ENCODE data around the gene GH1. TPM values are rescaled to one million over a fixed set of nuclear protein-coding genes. Genes with fewer than 3 reads are reported as not detected.
"Not testable (repeated sequence)": the region's sequence is repeated elsewhere in the genome, so short reads cannot be mapped to it uniquely, and the experiment has no call there.

GH1 gene
- total RNA-seq = not detected

DNA sequence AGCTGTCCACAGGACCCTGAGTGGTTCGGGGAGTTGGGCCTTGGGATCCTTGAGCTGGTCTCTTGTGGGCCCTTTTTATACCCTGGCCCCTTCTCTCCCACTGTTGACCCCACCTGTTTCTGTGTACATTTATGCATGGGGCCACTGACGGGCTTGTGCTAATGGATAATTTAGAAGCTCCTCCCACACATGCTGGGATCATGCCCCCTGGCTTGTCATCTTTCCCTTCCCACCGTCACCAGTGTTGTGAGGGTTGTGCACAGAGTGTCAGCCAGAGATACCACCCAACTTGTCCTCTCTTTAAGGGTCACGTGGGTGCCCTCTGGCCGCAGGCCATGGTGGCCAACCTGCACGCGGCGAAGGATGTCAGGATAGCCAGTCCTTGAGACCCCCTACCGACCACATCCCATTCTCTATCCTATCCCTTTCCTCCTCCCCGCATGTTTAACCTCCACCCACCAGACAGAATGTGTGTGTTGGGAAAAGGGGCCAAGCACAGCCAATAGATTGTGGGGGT, at the start of gene GH1:
Gene GH1, minus strand, starts transcription at position 51 of the 517 bp plus-strand sequence. CDS start 63 bp downstream, outside the sequence.
- Mint-ChIP-seq H3K27ac (peak within 1 kb of the TSS; percentile 47), H3K27me3 (ENCODE audit: low read depth) (peaks cover 16% of the 10 kb centered on the region)
- POLR2A ChIA-PET = interaction anchor here (1.3 kb wide), 1 partner anchor 72 kb away, joined by 3 read pairs; no protein-coding TSS in a partner anchor
- H3K9me3 Mint-ChIP-seq (ENCODE audit: insufficient read depth); H3K4me3 Mint-ChIP-seq; H3K4me1 Mint-ChIP-seq (ENCODE audit: low read depth); DNase-seq; H3K36me3 Mint-ChIP-seq (ENCODE audit: low read depth): not testable (repeated sequence)
- peak; percentile 17 for ATAC-seq
- CTCF ChIA-PET = interaction anchor here (0.8 to 5.8 kb wide), 41 partner anchors 8 to 384 kb away, joined by 3 to 114 read pairs (median 6); partner anchors contain the start of genes CD79B, CSHL1 and ICAM2

DNA sequence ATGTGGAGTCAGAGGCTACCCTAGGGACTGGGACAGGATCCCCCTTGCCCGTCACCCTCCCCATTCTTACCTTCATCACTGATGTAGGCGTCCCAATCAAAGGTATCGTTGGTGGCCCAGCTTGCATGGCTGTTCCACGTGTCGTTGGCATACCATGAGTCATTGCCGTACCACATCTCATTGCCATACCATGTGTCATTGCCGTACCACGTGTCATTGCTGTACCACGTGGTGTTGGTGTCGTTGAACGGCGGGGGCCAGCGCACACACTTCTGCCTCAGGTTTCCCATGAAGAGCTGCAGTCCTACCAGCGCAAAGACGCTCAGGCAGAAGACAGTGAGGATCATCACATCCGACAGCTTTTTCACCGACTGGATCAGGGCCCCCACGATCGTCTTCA, 49.3 kb upstream of the GH1 start:
- POLR2A ChIA-PET = no interaction called here
- no peak overlapping the region for H3K4me3 Mint-ChIP-seq
- peaks cover 5% of the 10 kb centered on the region for H3K27me3 Mint-ChIP-seq (ENCODE audit: low read depth)
- H3K27ac Mint-ChIP-seq = no peak overlapping the region
- no peaks in the 10 kb centered on the region for H3K36me3 Mint-ChIP-seq (ENCODE audit: low read depth)
- CTCF ChIA-PET = interaction anchor here (1.2 to 3.7 kb wide), 10 partner anchors 13 to 166 kb away, joined by 3 to 17 read pairs (median 4); no protein-coding TSS in a partner anchor
- DNase-seq (no peak), ATAC-seq (no peak)
- H3K9me3 Mint-ChIP-seq (ENCODE audit: insufficient read depth) = no peaks in the 10 kb centered on the region
- peaks cover 21% of the 10 kb centered on the region for H3K4me1 Mint-ChIP-seq (ENCODE audit: low read depth)

DNA sequence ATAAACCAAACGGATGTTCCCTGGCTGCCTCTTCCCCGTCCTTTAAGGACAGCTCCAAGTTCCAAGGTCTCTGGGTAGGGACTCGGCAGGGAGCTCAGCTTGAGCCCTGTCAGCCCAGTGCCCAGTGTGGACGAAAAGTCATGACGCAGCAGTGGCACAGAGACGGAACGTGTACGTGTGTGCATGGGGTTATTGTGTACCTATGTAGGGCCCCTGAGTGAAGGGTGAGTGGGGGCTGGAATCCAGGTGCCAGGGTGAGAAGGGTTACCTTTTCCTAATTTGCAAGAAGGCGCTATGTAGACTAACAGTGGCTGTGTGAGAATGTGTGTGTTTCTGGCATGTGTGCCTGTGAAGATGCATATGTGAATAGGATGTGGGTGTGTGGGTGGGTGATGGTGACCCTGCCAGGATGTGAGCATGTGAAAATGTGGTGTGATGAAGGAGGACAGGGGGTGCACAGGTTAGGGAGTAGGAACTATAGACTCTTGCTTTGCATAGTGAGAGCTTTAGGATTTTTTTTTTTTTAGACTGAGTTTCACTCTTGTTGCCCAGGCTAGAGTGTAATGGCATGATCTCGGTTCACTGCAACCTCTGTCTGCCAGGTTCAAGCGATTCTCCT, 48.1 kb upstream of the GH1 start:
- H3K27ac Mint-ChIP-seq = peak overlapping the region; percentile 16
- no peaks in the 10 kb centered on the region for H3K36me3 Mint-ChIP-seq (ENCODE audit: low read depth)
- H3K4me1 Mint-ChIP-seq (ENCODE audit: low read depth) = peaks cover 22% of the 10 kb centered on the region
- ChIA-PET CTCF (interaction anchor here (0.6 to 4.0 kb wide), 12 partner anchors 9 to 63 kb away, joined by 3 to 19 read pairs (median 4); no protein-coding TSS in a partner anchor), POLR2A (no interaction called here)
- ATAC-seq (peak; percentile 70), DNase-seq (peak; percentile 76)
- no peaks in the 10 kb centered on the region for H3K9me3 Mint-ChIP-seq (ENCODE audit: insufficient read depth)
- H3K27me3 Mint-ChIP-seq (ENCODE audit: low read depth) = peaks cover 5% of the 10 kb centered on the region
- no peak overlapping the region for H3K4me3 Mint-ChIP-seq

DNA sequence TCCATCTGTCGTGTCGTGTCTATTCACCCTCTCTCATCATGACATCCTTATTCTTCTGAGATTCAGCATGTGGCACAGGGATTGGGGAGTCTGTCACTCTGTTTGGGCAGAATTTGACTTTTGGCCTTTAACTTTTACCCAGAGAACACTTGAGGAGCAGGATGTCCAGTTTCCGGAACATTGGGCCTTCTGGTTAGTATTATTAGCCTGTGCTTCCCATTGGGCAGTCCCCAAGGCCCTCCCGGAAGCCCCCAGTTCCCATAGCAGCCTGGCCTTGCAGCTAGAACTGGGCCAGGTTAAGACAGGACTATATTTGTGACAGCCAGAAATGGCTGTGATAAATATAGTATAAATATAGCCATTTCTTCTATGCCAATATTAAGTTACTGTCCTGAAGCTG, 44.5 kb upstream of the GH1 start:
- Mint-ChIP-seq H3K4me3 (no peak overlapping the region), H3K4me1 (ENCODE audit: low read depth) (peaks cover 19% of the 10 kb centered on the region), H3K36me3 (ENCODE audit: low read depth) (no peaks in the 10 kb centered on the region), H3K27ac (no peak overlapping the region), H3K27me3 (ENCODE audit: low read depth) (no peaks in the 10 kb centered on the region), H3K9me3 (ENCODE audit: insufficient read depth) (no peaks in the 10 kb centered on the region)
- no peak for DNase-seq
- ATAC-seq = no peak
- POLR2A ChIA-PET = interaction anchor here (1.3 kb wide), 1 partner anchor 17 kb away, joined by 3 read pairs; no protein-coding TSS in a partner anchor
- CTCF ChIA-PET = interaction anchor here (4.0 kb wide), 1 partner anchor 17 kb away, joined by 19 read pairs; no protein-coding TSS in a partner anchor

DNA sequence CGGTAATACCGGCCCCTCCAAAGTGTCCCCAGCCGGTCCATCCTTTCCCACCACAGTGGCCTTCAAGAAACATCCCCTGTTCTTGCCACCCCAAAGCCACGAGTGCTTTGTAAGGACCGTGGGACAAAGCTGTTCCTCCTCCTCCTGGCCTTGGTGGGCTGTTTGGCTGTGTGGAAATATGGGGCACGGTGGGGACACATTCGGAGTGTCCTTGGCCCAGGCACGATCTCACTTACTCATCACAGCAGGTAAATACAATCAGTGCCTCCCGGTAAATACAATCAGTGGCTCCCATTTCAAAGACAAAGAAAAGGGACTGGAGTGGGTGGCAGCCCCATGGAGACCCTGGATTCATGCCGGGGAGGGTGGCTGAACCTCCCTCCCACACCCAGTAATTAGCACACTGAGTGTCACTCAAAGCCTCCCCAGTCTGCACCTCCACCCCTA, 43.7 kb upstream of the GH1 start:
- no peak for DNase-seq
- H3K27ac Mint-ChIP-seq = no peak overlapping the region
- CTCF ChIA-PET = interaction anchor here (1.5 to 2.0 kb wide), 2 partner anchors 15 to 22 kb away, joined by 3 to 9 read pairs; no protein-coding TSS in a partner anchor

DNA sequence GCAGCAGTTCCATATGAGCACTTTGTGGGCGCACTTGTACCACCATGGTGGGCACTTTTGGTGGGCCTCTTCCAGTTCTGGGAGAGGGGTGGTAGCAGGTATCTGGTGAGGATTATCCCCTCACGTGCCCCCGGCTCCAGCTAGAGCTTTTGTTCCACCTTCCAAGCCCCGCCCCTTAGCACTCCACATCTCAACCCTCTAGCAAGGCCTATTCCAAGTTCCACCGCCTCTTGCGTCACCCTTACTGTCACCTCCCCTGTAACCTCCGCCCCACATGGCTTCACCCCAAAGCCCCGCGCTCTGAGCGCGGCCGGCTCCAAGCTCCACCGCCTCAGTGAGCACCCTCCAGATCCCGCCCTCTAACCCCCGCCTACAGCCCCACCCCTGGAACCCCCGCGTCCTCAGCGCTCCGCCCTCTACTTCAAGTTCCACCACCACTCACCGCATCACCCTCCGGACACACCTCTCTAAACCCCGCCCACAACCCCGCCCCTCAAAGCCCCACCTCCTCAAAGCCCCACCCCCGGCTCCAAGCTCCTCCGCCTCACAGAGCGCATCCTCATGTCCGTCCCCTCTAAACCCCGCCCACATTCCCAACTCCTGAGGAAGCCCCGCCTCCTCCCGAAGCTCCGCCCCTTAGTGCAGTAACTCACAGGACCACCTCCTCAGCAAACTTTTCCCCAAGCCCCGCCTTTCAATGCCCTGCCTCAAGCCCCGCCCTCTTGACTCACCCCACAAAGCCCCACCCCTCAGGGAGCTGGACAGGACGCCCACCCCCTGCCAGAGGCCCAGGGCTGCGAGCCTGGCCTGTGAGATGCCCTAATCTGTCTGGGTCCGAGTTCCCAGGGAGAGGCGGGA, 42.9 kb upstream of the GH1 start:
- H3K27ac Mint-ChIP-seq = no peak overlapping the region
- H3K36me3 Mint-ChIP-seq (ENCODE audit: low read depth) = no peaks in the 10 kb centered on the region
- ATAC-seq (peak; percentile 62), DNase-seq (peak; percentile 49)
- CTCF ChIA-PET = interaction anchor here (0.9 to 2.0 kb wide), 3 partner anchors 15 to 29 kb away, joined by 3 to 9 read pairs (median 3); no protein-coding TSS in a partner anchor
- H3K4me3 Mint-ChIP-seq = no peak overlapping the region
- no peaks in the 10 kb centered on the region for H3K27me3 Mint-ChIP-seq (ENCODE audit: low read depth)
- H3K9me3 Mint-ChIP-seq (ENCODE audit: insufficient read depth) = no peaks in the 10 kb centered on the region
- H3K4me1 Mint-ChIP-seq (ENCODE audit: low read depth) = peaks cover 10% of the 10 kb centered on the region
- POLR2A ChIA-PET = no interaction called here

More for the DNA sequence above, 43.7 kb upstream of the GH1 start:
- H3K27me3 Mint-ChIP-seq (ENCODE audit: low read depth) = no peaks in the 10 kb centered on the region
- H3K4me1 Mint-ChIP-seq (ENCODE audit: low read depth) = peaks cover 18% of the 10 kb centered on the region
- H3K36me3 Mint-ChIP-seq (ENCODE audit: low read depth) = no peaks in the 10 kb centered on the region
- no peaks in the 10 kb centered on the region for H3K9me3 Mint-ChIP-seq (ENCODE audit: insufficient read depth)
- H3K4me3 Mint-ChIP-seq = no peak overlapping the region
- no peak for ATAC-seq
- POLR2A ChIA-PET = no interaction called here

DNA sequence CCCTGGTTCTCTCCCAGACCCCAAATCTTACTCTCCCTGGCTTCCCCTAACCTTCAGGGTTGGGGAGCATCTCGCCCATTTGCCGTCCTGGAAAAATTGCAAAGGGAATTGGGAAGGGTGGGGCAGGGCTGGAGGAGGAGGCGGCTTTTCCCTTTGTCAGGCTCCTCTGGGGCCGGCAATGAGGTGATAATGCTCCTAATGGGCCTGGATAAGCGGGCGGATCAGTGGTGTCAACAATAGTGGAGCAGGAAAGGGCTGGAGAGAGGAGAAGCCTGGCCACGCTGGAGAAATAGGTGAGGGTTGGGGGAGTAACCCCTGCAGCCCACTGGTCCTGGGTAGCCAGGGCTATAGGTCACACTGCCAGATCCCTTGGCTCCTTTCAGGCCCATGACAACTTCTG, 41.8 kb upstream of the GH1 start:
- POLR2A ChIA-PET = no interaction called here
- no peak for ATAC-seq
- DNase-seq = no peak
- H3K27me3 Mint-ChIP-seq (ENCODE audit: low read depth) = no peaks in the 10 kb centered on the region
- no peak overlapping the region for H3K4me3 Mint-ChIP-seq
- H3K27ac Mint-ChIP-seq = no peak overlapping the region
- no peaks in the 10 kb centered on the region for H3K9me3 Mint-ChIP-seq (ENCODE audit: insufficient read depth)
- H3K4me1 Mint-ChIP-seq (ENCODE audit: low read depth) = peaks cover 4% of the 10 kb centered on the region
- CTCF ChIA-PET = interaction anchor here (0.9 kb wide), 1 partner anchor 14 kb away, joined by 4 read pairs; no protein-coding TSS in a partner anchor
- H3K36me3 Mint-ChIP-seq (ENCODE audit: low read depth) = no peaks in the 10 kb centered on the region

DNA sequence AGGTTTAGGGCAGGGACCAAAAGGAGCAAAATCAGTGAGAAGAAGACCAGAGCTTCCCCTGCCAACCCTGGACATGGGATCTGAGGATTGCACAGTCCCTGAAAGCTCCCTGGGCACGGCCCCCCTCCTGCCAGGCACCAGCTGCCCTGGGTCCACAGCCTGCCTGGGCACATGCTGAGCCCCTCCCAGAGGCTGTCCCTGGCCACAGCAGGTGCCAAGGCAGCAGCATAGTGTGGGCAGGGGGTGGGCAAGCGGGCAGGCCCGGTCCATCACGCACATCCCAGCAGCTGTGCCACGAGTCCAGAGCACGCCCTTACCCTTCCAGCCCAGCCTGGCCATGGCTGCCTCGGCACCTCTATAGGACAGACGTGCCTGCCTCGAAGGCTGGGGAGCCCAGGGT, 41.4 kb upstream of the GH1 start:
- no peaks in the 10 kb centered on the region for H3K36me3 Mint-ChIP-seq (ENCODE audit: low read depth)
- ChIA-PET POLR2A (no interaction called here), CTCF (interaction anchor here (0.9 kb wide), 1 partner anchor 13 kb away, joined by 4 read pairs; no protein-coding TSS in a partner anchor)
- H3K27ac Mint-ChIP-seq = no peak overlapping the region
- H3K9me3 Mint-ChIP-seq (ENCODE audit: insufficient read depth) = no peaks in the 10 kb centered on the region
- DNase-seq = no peak
- no peak for ATAC-seq
- no peak overlapping the region for H3K4me3 Mint-ChIP-seq
- H3K4me1 Mint-ChIP-seq (ENCODE audit: low read depth) = peaks cover 6% of the 10 kb centered on the region
- no peaks in the 10 kb centered on the region for H3K27me3 Mint-ChIP-seq (ENCODE audit: low read depth)

DNA sequence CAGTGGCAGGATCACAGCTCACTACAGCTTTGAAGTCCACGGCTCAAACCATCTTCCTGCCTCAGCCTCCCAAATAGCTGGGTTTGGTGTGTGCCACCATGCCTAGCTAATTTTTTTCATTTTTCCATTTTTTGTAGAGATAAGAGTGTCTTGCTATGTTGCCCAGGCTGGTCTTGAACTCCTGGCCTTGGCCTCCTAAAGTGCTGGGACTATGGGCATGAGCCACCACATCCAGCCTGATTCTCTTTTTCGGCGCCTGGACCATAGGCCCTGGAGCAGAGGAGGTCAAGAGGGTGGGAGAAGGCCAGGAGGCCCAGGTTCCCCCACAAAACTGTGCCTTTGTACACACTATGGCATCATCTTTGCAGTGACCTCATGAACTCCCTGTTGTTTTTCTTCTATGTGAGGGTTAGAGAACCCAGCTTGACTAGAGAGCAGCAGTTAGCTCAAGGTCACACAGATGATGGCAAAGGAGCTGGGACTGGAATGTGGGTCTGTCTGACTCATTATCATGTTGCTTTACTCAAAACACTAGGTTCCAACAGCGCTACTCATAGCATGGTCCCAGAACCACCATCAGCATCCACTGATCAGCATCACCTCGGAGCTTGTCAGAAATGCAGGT, 37.8 kb upstream of the GH1 start:
- Mint-ChIP-seq H3K27ac (no peak overlapping the region), H3K4me1 (ENCODE audit: low read depth) (peaks cover 22% of the 10 kb centered on the region), H3K27me3 (ENCODE audit: low read depth) (no peaks in the 10 kb centered on the region), H3K9me3 (ENCODE audit: insufficient read depth) (no peaks in the 10 kb centered on the region), H3K4me3 (no peak overlapping the region), H3K36me3 (ENCODE audit: low read depth) (no peaks in the 10 kb centered on the region)
- ATAC-seq = no peak
- no peak for DNase-seq
- ChIA-PET POLR2A (no interaction called here), CTCF (interaction anchor here (0.9 to 6.9 kb wide), 4 partner anchors 10 to 69 kb away, joined by 3 to 60 read pairs (median 16); partner anchors contain the start of gene GH1)

DNA sequence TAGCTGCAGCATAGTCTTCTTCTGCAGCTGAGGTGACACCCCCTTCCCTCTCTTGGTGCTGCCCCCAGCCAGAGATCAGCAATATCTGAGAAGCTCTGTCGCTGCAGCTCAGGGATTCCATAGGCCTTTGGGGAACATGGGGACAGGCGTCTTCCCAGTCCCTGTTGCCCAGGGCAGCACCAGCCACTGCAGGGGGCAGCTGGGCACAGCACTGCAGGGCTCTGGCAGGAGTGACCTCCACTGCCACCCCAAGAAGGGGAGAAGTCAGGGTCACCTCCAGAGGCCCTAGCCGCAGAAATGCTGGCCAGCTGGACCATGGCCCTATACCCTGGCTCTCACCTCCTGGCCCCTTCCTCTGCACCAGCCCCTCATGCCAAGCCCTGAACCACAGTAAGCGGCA, 37.2 kb upstream of the GH1 start:
- peaks cover 3% of the 10 kb centered on the region for H3K27me3 Mint-ChIP-seq (ENCODE audit: low read depth)
- H3K9me3 Mint-ChIP-seq (ENCODE audit: insufficient read depth) = no peaks in the 10 kb centered on the region
- DNase-seq (no peak), ATAC-seq (no peak)
- H3K27ac Mint-ChIP-seq = no peak overlapping the region
- ChIA-PET POLR2A (no interaction called here), CTCF (interaction anchor here (0.9 to 6.9 kb wide), 3 partner anchors 9 to 38 kb away, joined by 3 to 60 read pairs (median 27); partner anchors contain the start of gene GH1)
- peaks cover 21% of the 10 kb centered on the region for H3K4me1 Mint-ChIP-seq (ENCODE audit: low read depth)
- no peak overlapping the region for H3K4me3 Mint-ChIP-seq
- no peaks in the 10 kb centered on the region for H3K36me3 Mint-ChIP-seq (ENCODE audit: low read depth)

DNA sequence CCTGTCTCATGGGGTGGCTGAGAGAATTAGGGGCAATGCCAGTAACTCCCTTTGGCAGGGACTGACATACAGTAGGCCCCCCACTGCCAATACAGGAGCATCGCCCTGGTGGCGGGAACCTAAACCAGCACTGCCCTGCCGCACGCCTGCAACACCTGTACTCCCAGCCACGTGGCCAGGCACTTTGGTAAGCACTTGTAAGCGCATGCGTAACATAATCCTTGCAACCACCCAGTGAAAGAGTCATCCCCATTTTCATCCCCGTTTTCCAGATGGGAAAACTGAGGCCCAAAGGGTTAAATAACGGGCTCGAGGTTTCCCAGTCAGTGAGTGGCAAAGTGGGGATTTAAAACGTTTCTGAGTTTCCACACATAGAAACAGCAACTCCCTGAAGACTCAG, 36.6 kb upstream of the GH1 start:
- POLR2A ChIA-PET = interaction anchor here (0.8 kb wide), 1 partner anchor 9 kb away, joined by 4 read pairs; no protein-coding TSS in a partner anchor

More for the DNA sequence above, 36.6 kb upstream of the GH1 start:
- DNase-seq (no peak), ATAC-seq (no peak)
- H3K4me1 Mint-ChIP-seq (ENCODE audit: low read depth) = peaks cover 21% of the 10 kb centered on the region
- CTCF ChIA-PET = interaction anchor here (1.0 to 6.9 kb wide), 7 partner anchors 9 to 179 kb away, joined by 3 to 60 read pairs (median 10); partner anchors contain the start of gene GH1
- H3K9me3 Mint-ChIP-seq (ENCODE audit: insufficient read depth) = no peaks in the 10 kb centered on the region
- no peak overlapping the region for H3K27ac Mint-ChIP-seq
- H3K36me3 Mint-ChIP-seq (ENCODE audit: low read depth) = no peaks in the 10 kb centered on the region
- peaks cover 4% of the 10 kb centered on the region for H3K27me3 Mint-ChIP-seq (ENCODE audit: low read depth)
- no peak overlapping the region for H3K4me3 Mint-ChIP-seq

Data from activated CD8-positive, alpha-beta T cell treated with anti-CD3 and anti-CD28 coated beads, Interleukin-2, amount 10 ng/mL, durations not matched to agents 7 days and 5 days (primary cell).